ENCODE results near the gene ZNF69. TPM values are rescaled to one million over a fixed set of nuclear protein-coding genes. Genes with fewer than 3 reads are reported as not detected.
"Not testable (repeated sequence)": the region's sequence is repeated elsewhere in the genome, so short reads cannot be mapped to it uniquely, and the experiment has no call there.

Gene ZNF69
- total RNA-seq, 2 experiments from 2014 or later = 9.7 to 13.9 TPM

DNA sequence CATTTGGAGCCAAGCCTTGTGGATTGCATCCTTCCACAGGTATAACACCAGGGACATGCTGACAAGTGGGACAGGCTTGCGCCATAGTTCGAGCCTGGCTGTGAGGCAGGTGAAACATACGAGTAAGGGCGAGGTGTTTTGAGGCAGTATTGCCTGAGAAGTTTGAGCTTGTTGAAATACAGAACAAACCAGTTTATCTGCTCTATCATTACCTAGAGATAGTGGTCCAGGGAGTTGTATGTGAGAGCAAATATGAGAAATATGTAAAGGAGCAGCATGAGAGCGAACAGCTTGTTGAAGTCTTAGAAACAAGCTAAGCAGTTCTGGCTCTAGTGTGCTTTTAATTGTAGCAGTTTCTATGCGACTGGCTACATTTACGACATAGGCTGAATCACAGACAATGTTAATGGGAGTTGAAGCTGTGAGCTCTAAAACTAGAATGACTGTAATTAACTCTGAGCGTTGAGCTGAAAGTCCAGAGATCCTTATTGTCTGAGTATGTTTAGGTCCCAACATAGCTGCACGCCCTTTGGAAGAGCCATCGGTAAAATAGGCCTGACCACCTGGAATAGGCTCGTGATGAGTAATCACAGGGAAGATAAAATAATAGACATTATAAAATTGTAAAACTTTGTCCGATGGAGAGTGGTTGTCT is 30.9 kb upstream of the ZNF69 start:
- no peak overlapping the region for H3K4me3 ChIP-seq (ENCODE audit: low read depth, low read length, poor library complexity, severe bottlenecking)
- no peak overlapping the region for H3K27ac ChIP-seq (ENCODE audit: low read depth, low read length, poor library complexity, severe bottlenecking)
- ChIA-PET POLR2A (interaction anchor here (0.6 kb wide), 1 partner anchor 22 kb away, joined by 3 read pairs; no protein-coding TSS in a partner anchor), CTCF (ENCODE audit: unreplicated experiment) (no interaction called here)
- BruUV-seq (replicated peaks) = no TSS peak
- H2AFZ ChIP-seq (ENCODE audit: low read length) = no peak overlapping the region
- H4K20me1 ChIP-seq (ENCODE audit: insufficient read depth, low read length) = no peaks in the 10 kb centered on the region
- H3K36me3 ChIP-seq (ENCODE audit: insufficient read depth, low read length) = peaks cover 38% of the 10 kb centered on the region
- no peak overlapping the region for H3K4me2 ChIP-seq (ENCODE audit: low read length)
- no peaks in the 10 kb centered on the region; the same call in 1 of the 2 replicates for H3K9me3 ChIP-seq (ENCODE audit: low read length)
- intact Hi-C loops (cut with micrococcal nuclease; ENCODE audit: unreplicated experiment) = no loop called here
- peaks cover 16% of the 10 kb centered on the region; the same call in 1 of the 2 replicates for H3K79me2 ChIP-seq (ENCODE audit: insufficient read depth, low read depth, low read length)
- TF ChIP-seq, protein P1, sequence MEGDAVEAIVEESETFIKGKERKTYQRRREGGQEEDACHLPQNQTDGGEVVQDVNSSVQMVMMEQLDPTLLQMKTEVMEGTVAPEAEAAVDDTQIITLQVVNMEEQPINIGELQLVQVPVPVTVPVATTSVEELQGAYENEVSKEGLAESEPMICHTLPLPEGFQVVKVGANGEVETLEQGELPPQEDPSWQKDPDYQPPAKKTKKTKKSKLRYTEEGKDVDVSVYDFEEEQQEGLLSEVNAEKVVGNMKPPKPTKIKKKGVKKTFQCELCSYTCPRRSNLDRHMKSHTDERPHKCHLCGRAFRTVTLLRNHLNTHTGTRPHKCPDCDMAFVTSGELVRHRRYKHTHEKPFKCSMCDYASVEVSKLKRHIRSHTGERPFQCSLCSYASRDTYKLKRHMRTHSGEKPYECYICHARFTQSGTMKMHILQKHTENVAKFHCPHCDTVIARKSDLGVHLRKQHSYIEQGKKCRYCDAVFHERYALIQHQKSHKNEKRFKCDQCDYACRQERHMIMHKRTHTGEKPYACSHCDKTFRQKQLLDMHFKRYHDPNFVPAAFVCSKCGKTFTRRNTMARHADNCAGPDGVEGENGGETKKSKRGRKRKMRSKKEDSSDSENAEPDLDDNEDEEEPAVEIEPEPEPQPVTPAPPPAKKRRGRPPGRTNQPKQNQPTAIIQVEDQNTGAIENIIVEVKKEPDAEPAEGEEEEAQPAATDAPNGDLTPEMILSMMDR (conservative IDR thresholded peaks at IDR 0.05; ENCODE audit: low read length) = no peak
- TF ChIP-seq EZH2phosphoT487 (IDR thresholded peaks at IDR 0.05; ENCODE audit: borderline replicate concordance, low read depth, low read length) = no peak
- DNase-seq (ENCODE audit: low spot score) = no peak
- no peaks in the 10 kb centered on the region for H3K4me1 ChIP-seq (ENCODE audit: insufficient read depth, low read length, poor library complexity, severe bottlenecking)
- no peaks in the 10 kb centered on the region for H3K9me2 ChIP-seq (ENCODE audit: insufficient read depth, low read length)

DNA sequence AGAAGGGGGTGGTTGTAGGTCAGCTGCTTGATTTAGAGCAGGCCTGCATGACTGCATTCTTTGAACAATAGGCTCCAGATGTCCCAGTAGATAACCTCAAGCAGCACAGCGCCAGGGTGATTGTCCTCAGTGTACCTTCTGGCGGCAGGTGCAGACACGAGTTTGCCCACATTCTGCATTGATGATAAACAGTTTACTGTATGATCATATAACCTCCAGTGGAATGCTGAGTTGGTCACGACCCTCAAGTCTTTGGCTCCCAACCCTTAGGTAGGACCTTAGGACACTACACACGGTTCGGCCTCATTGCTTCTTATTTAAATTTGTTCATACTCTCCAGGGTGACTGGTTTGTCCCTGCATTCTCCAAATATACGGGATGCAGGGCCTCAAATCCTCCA is 26.9 kb upstream of the ZNF69 start:
- Histone ChIP-seq H2AFZ (ENCODE audit: low read length) (no peak overlapping the region), H3K4me2 (ENCODE audit: low read length) (no peak overlapping the region), H3K4me1 (ENCODE audit: insufficient read depth, low read length, poor library complexity, severe bottlenecking) (no peaks in the 10 kb centered on the region), H3K79me2 (ENCODE audit: insufficient read depth, low read depth, low read length) (peaks cover 4% of the 10 kb centered on the region; the same call in 1 of the 2 replicates), H3K27ac (ENCODE audit: low read depth, low read length, poor library complexity, severe bottlenecking) (no peak overlapping the region), H3K9me2 (ENCODE audit: insufficient read depth, low read length) (no peaks in the 10 kb centered on the region), H3K4me3 (ENCODE audit: low read depth, low read length, poor library complexity, severe bottlenecking) (no peak overlapping the region), H3K9me3 (ENCODE audit: low read length) (no peaks in the 10 kb centered on the region), H4K20me1 (ENCODE audit: insufficient read depth, low read length) (no peaks in the 10 kb centered on the region), H3K36me3 (ENCODE audit: insufficient read depth, low read length) (peaks cover 10% of the 10 kb centered on the region; the same call in 1 of the 2 replicates)
- no peak for DNase-seq (ENCODE audit: low spot score)
- POLR2A ChIA-PET = no interaction called here
- BruUV-seq (replicated peaks) = no TSS peak
- intact Hi-C loops (cut with micrococcal nuclease; ENCODE audit: unreplicated experiment) = no loop called here
- CTCF ChIA-PET (ENCODE audit: unreplicated experiment) = no interaction called here
- no peak for TF ChIP-seq EZH2phosphoT487 (IDR thresholded peaks at IDR 0.05; ENCODE audit: borderline replicate concordance, low read depth, low read length)
- TF ChIP-seq, protein P1 (conservative IDR thresholded peaks at IDR 0.05; ENCODE audit: low read length) = no peak

DNA sequence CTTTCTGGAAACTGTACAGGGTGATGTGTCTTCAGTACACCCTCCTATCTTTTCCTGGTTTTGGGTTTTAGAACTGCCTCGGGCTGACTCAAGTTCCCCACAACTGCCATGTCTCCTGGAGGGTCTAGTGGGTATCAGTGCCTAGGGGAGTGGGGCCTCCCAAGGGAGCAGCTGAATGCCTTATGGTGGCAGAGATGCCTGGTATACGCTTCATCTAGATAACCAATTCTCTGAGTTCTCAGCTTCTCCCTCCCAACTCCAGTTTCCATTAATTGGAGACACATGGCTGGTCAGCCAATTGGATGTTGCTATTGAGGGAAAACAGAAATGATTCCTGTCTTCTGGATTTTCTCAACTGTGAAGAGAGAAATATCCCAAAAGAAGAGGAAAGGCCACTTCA is 26.3 kb upstream of the ZNF69 start:
- CTCF ChIA-PET (ENCODE audit: unreplicated experiment) = no interaction called here

DNA sequence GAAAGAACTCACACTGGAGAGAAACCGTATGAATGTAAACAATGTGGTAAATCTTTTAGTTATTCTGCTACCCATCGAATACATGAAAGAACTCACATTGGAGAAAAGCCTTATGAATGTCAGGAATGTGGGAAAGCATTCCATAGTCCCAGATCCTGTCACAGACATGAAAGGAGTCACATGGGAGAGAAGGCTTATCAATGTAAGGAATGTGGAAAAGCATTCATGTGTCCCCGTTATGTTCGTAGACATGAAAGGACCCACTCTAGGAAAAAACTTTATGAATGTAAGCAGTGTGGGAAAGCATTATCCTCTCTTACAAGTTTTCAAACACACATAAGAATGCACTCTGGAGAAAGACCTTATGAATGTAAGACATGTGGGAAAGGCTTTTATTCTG is 19.8 kb upstream of the ZNF69 start:
- intact Hi-C loops (cut with micrococcal nuclease; ENCODE audit: unreplicated experiment); H3K9me3 ChIP-seq (ENCODE audit: low read length): not testable (repeated sequence)

More for the DNA sequence above, 26.3 kb upstream of the ZNF69 start:
- Histone ChIP-seq H3K9me3 (ENCODE audit: low read length) (no peaks in the 10 kb centered on the region), H3K27ac (ENCODE audit: low read depth, low read length, poor library complexity, severe bottlenecking) (no peak overlapping the region), H4K20me1 (ENCODE audit: insufficient read depth, low read length) (no peaks in the 10 kb centered on the region), H2AFZ (ENCODE audit: low read length) (no peak overlapping the region), H3K79me2 (ENCODE audit: insufficient read depth, low read depth, low read length) (peaks cover 4% of the 10 kb centered on the region; the same call in 1 of the 2 replicates), H3K4me1 (ENCODE audit: insufficient read depth, low read length, poor library complexity, severe bottlenecking) (no peaks in the 10 kb centered on the region), H3K9me2 (ENCODE audit: insufficient read depth, low read length) (no peaks in the 10 kb centered on the region), H3K4me2 (ENCODE audit: low read length) (no peak overlapping the region), H3K36me3 (ENCODE audit: insufficient read depth, low read length) (peaks cover 14% of the 10 kb centered on the region), H3K4me3 (ENCODE audit: low read depth, low read length, poor library complexity, severe bottlenecking) (no peak overlapping the region)
- TF ChIP-seq, protein P1 (conservative IDR thresholded peaks at IDR 0.05; ENCODE audit: low read length) = no peak
- TF ChIP-seq EZH2phosphoT487 (IDR thresholded peaks at IDR 0.05; ENCODE audit: borderline replicate concordance, low read depth, low read length) = no peak
- BruUV-seq (replicated peaks) = no TSS peak
- POLR2A ChIA-PET = no interaction called here
- intact Hi-C loops (cut with micrococcal nuclease; ENCODE audit: unreplicated experiment) = no loop called here
- no peak for DNase-seq (ENCODE audit: low spot score)

More for the DNA sequence above, 19.8 kb upstream of the ZNF69 start:
- DNase-seq (ENCODE audit: low spot score); H3K4me2 ChIP-seq (ENCODE audit: low read length); H3K4me1 ChIP-seq (ENCODE audit: insufficient read depth, low read length, poor library complexity, severe bottlenecking); H2AFZ ChIP-seq (ENCODE audit: low read length); CTCF ChIA-PET (ENCODE audit: unreplicated experiment); H3K4me3 ChIP-seq (ENCODE audit: low read depth, low read length, poor library complexity, severe bottlenecking); POLR2A ChIA-PET; H3K9me2 ChIP-seq (ENCODE audit: insufficient read depth, low read length); H4K20me1 ChIP-seq (ENCODE audit: insufficient read depth, low read length); H3K27ac ChIP-seq (ENCODE audit: low read depth, low read length, poor library complexity, severe bottlenecking); H3K79me2 ChIP-seq (ENCODE audit: insufficient read depth, low read depth, low read length): not testable (repeated sequence)
- BruUV-seq (replicated peaks) = TSS peak; percentile 50
- H3K36me3 ChIP-seq (ENCODE audit: insufficient read depth, low read length) = peaks cover 51% of the 10 kb centered on the region

All from OCI-LY7 (cell line).